HG02623 (cell line): ENCODE measurements around the gene EIF3K.

ENCODE experiments used
- ATAC-seq: cut with Tn5 transposase; IDR thresholded peaks from one replicate; pipeline ENCODE4 v1.9.1; 2021; ENCODE audit warnings: moderate library complexity; ENCODE audit not compliant: unreplicated experiment

The EIF3K gene

DNA sequence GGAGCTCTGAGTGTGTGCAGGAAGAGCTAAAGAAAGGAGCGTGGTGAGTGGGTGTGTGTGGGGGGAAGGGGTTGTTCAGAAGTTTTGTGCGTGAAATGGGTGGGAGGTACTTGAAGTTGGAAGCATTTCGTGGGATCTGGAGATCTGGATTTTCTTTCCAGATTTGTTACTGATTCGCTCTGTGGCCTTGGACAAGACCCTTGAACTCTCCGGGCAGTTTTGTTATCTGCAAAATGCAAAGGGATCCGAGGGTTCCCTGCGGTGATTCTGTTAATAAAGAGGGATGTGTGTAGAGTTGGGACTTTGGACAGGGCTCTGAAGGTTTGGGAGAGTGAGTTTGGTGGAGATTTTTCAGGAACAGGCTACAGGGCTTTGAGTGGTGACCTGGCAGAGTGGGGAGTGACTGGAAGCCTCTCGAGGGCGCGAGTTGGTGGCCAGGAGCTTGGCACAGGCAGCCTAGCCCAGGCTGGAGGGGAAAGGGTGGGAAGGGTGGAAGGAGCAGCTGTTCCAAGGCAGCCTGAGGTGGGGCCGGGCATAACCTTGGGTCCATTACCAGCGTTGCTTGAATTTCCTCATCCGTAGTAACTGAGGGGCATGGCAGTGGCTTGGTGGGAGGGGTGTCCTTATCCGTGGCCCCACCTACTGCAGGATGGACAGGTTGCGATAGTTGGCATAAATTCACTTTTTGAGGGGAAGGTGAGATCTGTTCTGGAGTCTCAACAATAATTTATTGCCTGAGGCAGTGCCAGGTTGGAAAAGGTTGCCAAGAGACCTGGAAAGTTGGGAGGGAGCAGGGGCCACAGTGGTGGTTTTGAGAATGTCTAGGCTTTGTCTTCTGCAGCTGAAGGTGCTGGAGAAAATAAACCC is 30.6 kb downstream of the EIF3K start:
- ATAC-seq, result no peak

DNA sequence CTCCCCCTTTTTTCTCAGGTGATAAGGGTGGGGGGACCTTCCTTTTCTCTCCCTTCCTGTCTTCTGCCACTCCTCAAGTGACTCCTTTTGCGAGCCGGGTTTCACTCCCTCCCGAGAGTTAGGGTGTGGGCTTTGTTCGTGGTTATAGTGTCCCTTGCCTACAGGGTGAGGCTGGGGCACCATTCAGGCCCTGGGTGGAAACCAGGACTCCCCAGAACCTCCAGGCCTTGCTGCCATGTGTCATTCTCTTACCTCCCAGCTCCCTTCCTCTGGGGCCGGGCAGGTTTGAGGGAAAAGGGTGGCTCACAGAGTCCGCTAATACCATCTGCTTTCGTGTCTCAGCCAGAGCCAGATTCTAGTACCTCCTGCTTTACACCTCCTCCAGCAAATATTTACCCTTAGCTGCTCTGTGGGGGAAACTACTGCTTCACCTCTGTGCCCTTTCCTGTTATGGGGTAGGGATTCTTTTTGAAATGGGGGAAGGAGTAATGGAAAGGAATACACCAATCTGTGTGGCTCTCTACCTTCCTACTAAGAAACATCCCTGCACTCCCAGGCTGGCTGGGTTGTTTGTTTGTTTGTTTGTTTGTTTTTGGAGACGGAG is 31.3 kb downstream of the EIF3K start:
- ATAC-seq, result no peak

DNA sequence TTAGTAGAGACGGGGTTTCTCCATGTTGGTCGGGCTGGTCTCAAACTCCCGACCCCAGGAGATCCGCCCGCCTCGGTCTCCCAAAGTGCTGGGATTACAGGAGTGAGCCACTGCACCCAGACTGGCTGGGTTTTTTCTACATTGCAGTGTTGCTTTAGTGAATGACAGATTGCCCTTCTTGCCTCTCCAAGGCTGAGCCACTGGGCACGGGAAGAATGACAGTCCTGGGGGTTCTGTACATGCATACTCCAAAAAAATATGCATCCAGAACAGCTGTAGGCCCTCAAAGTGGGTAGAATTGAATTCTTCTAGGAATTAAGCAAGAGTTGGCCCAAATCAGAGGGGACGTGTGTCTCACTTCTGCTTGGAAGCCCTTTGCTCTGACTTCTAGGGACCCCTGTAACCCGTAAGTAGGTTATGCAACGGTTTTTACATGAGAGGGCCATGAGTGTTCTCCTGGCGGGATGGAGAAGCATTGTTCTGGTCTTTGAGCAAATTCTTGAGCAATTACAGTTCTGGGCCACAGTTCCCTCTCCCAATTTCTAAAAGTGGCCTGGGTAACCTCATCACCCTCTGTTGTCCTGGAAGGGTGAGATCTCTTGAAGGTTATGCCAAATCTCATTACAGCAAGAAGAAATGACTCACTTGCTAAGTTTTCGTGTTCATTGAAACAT is 32.1 kb downstream of the EIF3K start:
- ATAC-seq, result no peak

GRCh38 chr19:38653028-38653571 is 34.1 kb downstream of the EIF3K start:
- no peak for ATAC-seq

GRCh38 chr19:38654628-38655055 is 35.7 kb downstream of the EIF3K start:
- no peak for ATAC-seq

- ATAC-seq, result no peak
Measured at GRCh38 chr19:38655148-38655824, 36.3 kb downstream of the EIF3K start.

DNA sequence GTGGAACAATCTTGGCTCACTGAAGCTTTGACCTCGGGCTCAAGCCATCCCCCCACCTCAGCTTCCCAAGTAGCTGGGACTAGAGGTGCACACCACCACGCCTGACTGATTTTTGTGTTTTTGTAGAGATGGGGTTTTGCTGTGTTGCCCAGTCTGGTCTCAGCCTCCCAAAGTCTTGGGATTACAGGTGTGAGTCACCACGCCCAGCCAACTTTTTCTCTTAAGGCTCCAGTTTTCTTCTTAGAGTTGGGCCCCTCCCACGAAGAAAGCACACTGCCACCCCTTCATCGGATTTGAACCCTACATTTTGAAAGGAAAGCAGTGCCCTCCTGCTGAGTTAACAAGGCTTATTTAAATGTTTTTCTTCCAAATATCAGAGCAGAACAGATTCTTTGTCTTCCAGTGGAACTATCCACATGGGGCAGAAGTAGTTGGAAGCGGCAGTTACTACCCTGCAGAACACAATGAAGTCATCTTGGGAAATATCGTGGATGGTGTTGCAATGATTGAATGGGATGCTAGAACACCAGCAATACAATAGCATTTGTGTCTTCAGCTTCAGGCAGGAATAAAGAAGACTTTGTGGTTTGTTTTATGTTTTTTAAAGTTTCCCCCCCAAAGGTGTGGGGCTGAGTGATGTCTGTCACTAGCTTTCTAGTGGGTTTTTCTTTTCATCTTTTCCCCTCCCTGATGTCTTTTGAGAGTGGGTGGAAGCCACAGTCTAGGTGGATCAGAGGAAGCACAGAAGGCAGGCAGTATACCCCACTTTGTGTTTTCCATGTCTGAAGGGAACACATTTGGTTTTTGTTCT is 37.4 kb downstream of the EIF3K start:
- ATAC-seq, result no peak

GRCh38 chr19:38657633-38658222 is 38.7 kb downstream of the EIF3K start:
- no peak for ATAC-seq

DNA sequence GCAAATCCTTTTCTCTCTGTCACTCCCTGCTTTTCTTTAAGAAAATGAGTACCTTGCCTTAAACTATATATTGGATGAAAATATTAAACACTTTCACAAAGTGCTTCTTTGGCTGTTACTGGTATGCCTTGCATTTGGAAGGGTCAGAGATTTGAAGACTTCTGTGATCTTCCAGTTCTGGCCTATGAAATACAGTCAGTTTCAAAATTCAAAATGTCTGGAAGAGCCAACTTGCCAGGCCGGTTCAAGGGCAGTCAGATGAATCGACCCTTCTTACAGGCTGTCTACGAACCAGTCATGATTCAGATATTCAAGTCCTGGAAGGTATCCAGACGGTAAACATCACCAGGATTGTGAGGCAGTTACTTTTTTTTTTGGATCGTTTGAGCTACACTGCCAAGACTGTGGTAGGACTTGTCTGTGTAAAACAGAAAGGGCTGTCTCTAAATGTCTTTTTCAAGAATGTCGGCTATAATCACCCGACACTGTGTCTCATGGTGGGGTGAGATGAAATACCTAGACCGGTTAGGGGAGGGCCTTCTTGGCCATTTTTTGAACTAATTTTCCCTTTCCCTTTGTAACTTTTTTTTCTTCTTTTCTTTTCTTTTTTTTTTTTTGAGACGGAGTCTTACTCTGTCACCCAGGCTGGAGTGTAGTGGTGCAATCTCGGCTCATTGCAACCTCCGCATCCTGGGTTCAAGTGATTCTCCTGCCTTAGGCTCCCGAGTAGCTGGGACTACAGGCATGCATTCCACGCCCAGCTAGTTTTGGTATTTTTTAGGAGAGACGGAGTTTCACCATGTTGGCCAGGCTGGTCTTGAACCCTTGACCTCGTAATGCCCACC is 39.7 kb downstream of the EIF3K start:
- no peak for ATAC-seq

- no peak for ATAC-seq
Measured at GRCh38 chr19:38660724-38661123, 41.7 kb downstream of the EIF3K start.

GRCh38 chr19:38661136-38661535 is 42.1 kb downstream of the EIF3K start:
- no peak for ATAC-seq

DNA sequence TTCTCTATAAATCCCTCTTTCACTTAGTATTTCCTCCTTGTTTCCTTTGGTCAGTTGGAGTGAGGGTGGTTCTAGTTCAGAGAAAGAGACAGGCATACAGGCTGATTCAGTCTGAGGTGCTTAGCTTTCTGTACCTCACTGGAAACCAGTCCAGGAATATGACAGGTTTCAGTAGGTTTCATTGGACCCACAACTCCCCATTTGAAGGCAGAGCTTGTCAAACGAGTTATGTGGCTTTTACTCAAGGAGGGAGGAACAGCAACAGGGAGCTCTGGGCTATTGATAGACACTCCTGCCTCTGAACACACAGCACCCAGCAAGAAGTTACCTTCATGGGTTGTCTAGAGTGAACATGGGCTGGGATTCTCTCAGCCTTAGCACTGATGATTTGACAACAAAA is 43.0 kb downstream of the EIF3K start:
- ATAC-seq, result no peak

- no peak for ATAC-seq
Measured at GRCh38 chr19:38662537-38663155, 43.7 kb downstream of the EIF3K start.

DNA sequence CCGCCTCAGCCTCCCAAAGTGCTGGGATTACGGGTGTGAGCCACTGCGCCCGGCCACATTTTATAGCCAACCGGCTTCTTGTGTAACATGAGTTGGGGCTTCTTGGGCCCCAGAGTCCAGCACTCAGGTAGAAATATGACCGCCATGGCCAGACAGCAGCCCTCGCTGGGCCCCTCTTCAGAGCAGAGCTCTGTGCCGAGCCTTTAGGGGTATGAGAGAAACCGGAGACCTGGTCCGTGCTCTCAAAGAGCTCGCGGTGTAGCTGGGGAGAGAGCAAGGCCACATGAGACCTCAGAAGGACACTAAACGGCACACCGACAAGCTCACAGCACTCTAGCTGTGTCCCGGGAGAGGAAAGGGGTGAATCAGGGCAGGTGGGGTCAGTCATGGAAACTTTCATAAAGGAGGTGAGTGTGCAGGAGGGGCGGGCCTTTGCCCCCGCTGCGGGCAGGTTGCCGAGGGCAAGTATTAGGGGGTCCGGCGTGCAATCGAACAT is 44.2 kb downstream of the EIF3K start:
- no peak for ATAC-seq

DNA sequence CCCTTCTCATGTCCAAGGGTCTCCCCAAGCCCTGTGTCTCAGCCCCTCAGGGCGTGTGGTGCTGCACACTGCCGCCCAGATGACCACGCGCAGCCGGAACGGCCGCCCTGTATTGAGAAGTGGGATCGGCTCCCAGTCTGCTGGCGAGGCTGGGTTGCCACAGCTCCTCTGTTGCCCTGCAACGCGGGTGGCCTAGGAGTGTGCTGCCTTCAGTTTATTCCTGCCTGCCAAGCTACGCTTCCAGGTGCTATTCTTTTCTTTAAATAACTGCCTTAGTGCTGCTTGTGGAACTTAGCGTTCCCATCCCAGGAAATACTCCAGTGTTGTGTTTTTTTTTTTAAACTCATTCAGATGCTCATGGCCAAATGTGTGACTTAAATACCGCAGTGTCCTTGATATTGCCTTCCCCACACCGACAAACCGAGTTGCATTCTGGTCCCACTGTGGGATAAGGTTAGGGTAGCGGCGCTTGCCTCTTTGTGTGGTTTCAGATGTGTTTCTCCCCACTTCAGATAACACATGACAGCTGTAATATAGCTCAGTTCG is 45.0 kb downstream of the EIF3K start:
- ATAC-seq, result no peak

DNA sequence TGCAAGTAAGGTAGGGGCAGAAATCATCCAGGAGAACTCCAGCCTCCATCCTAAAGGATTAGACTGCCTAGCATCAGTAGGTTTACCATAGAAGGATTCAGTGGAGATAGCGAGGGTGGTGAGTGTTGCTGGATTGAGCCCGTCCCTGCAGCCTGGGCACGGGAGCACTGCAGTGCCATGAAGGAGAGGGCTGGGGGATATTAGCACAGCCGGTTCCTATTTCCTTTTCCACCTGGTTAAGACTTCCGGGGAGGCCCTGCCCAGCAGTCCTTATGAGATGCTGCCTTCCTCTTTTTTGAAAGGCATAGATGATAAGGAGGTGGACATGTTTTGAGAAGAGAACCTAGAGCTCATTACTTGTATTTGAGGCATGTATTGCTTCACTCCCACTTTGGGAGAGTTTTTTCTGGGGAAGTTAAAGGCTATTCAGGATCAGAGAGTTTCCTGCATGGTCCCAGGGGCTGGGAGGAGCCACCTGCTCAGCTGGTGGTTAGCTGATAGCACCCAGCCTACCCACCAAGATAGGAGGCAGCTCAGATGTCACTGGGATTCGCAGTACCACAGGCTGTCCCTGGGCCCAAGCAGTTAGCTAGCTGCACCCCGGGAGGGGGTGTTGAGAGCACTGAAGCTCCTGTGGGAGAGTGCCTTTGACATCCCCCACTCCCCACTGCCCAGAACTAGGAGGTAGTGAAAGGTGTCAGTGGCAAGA is 45.7 kb downstream of the EIF3K start:
- ATAC-seq, result no peak

DNA sequence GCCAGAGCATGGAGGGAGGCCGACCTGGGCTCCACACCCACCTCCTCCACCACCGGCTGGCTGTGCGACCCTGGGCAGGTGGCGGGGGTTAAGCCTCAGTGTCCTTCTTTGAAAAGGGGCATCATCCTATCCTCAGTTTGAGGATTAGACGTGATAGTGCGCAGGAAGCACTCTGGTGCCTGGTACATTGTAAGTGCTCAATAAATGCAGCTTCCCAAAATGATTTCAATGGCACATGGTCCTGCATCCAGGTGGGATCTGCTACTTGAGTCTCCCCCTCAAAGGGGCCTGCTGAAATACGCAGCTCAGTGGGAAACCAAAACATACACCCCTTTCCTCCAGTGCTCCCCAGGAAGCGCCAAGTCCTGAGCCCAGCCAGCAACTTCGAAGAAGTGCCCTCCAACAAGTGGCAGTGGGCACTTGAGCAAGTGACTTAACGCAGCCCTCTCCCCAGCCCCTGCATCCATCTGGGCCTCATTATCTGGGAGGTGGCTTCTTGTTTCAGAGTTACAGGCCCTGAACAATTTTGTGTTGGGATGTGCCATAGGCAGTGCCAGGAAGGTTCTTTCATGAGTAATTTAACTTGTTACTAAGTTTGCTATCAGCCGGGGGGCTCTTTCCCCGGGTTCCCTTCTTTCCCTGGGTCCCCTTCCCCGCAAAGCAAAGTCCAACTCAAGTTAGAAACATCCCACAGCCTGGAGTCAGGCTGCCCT is 46.4 kb downstream of the EIF3K start:
- ATAC-seq, result no peak
